ENCODE results near the gene APOB. TPM values are rescaled to one million over a fixed set of nuclear protein-coding genes. Genes with fewer than 3 reads are reported as not detected.
"Not testable (repeated sequence)": the region's sequence is repeated elsewhere in the genome, so short reads cannot be mapped to it uniquely, and the experiment has no call there.

The APOB gene
- polyA plus RNA-seq, 1 experiment, result 0.04 TPM

- POLR2A ChIA-PET, result no interaction called here
- CTCF ChIA-PET, result no interaction called here
- no peak overlapping the region for H3K4me3 ChIP-seq (ENCODE audit: low read depth, low read length)
- TF ChIP-seq CTCF (IDR thresholded peaks at IDR 0.05; ENCODE audit: insufficient read depth, low read depth, low read length), result no peak
- no peak for DNase-seq (ENCODE audit: low read depth)
- no peaks in the 10 kb centered on the region for H3K27me3 ChIP-seq (ENCODE audit: control insufficient read depth, insufficient read depth, low read length)
- no peaks in the 10 kb centered on the region for H3K36me3 ChIP-seq (ENCODE audit: control insufficient read depth, insufficient read depth, low read length)
These were observed 14.4 kb downstream of the APOB start for GRCh38 chr2:21029519-21029918.

GRCh38 chr2:21028951-21029350 is 14.9 kb downstream of the APOB start:
- CTCF ChIA-PET; H3K36me3 ChIP-seq (ENCODE audit: control insufficient read depth, insufficient read depth, low read length); DNase-seq (ENCODE audit: low read depth); H3K4me3 ChIP-seq (ENCODE audit: low read depth, low read length); H3K27me3 ChIP-seq (ENCODE audit: control insufficient read depth, insufficient read depth, low read length); POLR2A ChIA-PET: not testable (repeated sequence)

- no peak for DNase-seq (ENCODE audit: low read depth)
- no peak for TF ChIP-seq CTCF (IDR thresholded peaks at IDR 0.05; ENCODE audit: insufficient read depth, low read depth, low read length)
- POLR2A ChIA-PET, result interaction anchor here (0.6 kb wide), 1 partner anchor 300 kb away, joined by 3 read pairs; no protein-coding TSS in a partner anchor
- Histone ChIP-seq H3K36me3 (ENCODE audit: control insufficient read depth, insufficient read depth, low read length) (no peaks in the 10 kb centered on the region), H3K4me3 (ENCODE audit: low read depth, low read length) (no peak overlapping the region), H3K27me3 (ENCODE audit: control insufficient read depth, insufficient read depth, low read length) (no peaks in the 10 kb centered on the region)
- CTCF ChIA-PET, result interaction anchor here (0.9 to 2.0 kb wide), 4 partner anchors 9 to 367 kb away, joined by 3 to 13 read pairs (median 3); no protein-coding TSS in a partner anchor
These were observed 15.6 kb downstream of the APOB start for GRCh38 chr2:21028021-21028947.

- Histone ChIP-seq H3K36me3 (ENCODE audit: control insufficient read depth, insufficient read depth, low read length) (no peaks in the 10 kb centered on the region), H3K4me3 (ENCODE audit: low read depth, low read length) (no peak overlapping the region), H3K27me3 (ENCODE audit: control insufficient read depth, insufficient read depth, low read length) (no peaks in the 10 kb centered on the region)
- ChIA-PET CTCF (interaction anchor here (0.9 to 2.0 kb wide), 4 partner anchors 10 to 365 kb away, joined by 3 to 13 read pairs (median 4); no protein-coding TSS in a partner anchor), POLR2A (no interaction called here)
- no peak for DNase-seq (ENCODE audit: low read depth)
- no peak for TF ChIP-seq CTCF (IDR thresholded peaks at IDR 0.05; ENCODE audit: insufficient read depth, low read depth, low read length)
These were observed 17.2 kb downstream of the APOB start for GRCh38 chr2:21026479-21027282.

GRCh38 chr2:21025690-21026478 is 18.0 kb downstream of the APOB start:
- no peak overlapping the region for H3K4me3 ChIP-seq (ENCODE audit: low read depth, low read length)
- TF ChIP-seq CTCF (IDR thresholded peaks at IDR 0.05; ENCODE audit: insufficient read depth, low read depth, low read length), result no peak
- H3K27me3 ChIP-seq (ENCODE audit: control insufficient read depth, insufficient read depth, low read length), result no peaks in the 10 kb centered on the region
- CTCF ChIA-PET, result interaction anchor here (1.0 to 2.0 kb wide), 4 partner anchors 21 to 365 kb away, joined by 3 to 13 read pairs (median 6); no protein-coding TSS in a partner anchor
- DNase-seq (ENCODE audit: low read depth), result no peak
- POLR2A ChIA-PET, result no interaction called here
- H3K36me3 ChIP-seq (ENCODE audit: control insufficient read depth, insufficient read depth, low read length), result no peaks in the 10 kb centered on the region
